ENCODE results near the gene ABAT. TPM values are rescaled to one million over a fixed set of nuclear protein-coding genes. Genes with fewer than 3 reads are reported as not detected.
A peak's percentile ranks its signal among the peaks of the same experiment; 100 is the strongest.
"Not testable (repeated sequence)": the region's sequence is repeated elsewhere in the genome, so short reads cannot be mapped to it uniquely, and the experiment has no call there.

The ABAT gene
- total RNA-seq, 1 donor from 2014 or later, result 3.8 TPM

GRCh38 chr16:8742068-8742467 is 67.7 kb downstream of the ABAT start:
- no peak for DNase-seq (ENCODE audit: low read depth)

DNA sequence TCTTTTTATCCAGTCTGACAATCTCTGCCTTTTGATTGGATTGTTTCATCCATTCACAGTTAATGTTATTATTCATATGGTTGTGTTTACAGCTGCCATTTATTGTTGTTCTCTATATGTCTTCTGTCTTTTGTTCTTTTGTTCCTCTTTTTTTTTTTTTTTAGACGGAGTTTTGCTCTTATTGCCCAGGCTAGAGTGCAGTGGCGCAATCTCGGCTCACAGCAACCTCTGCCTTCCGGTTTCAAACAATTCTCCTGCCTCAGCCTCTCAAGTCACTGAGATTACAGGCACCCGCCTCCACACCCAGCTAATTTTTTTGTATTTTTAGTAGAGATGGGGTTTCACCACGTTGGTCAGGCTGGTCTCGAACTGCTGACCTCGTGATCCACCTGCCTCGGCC is 74.5 kb downstream of the ABAT start:
- not testable (repeated sequence) for DNase-seq (ENCODE audit: low read depth)

DNA sequence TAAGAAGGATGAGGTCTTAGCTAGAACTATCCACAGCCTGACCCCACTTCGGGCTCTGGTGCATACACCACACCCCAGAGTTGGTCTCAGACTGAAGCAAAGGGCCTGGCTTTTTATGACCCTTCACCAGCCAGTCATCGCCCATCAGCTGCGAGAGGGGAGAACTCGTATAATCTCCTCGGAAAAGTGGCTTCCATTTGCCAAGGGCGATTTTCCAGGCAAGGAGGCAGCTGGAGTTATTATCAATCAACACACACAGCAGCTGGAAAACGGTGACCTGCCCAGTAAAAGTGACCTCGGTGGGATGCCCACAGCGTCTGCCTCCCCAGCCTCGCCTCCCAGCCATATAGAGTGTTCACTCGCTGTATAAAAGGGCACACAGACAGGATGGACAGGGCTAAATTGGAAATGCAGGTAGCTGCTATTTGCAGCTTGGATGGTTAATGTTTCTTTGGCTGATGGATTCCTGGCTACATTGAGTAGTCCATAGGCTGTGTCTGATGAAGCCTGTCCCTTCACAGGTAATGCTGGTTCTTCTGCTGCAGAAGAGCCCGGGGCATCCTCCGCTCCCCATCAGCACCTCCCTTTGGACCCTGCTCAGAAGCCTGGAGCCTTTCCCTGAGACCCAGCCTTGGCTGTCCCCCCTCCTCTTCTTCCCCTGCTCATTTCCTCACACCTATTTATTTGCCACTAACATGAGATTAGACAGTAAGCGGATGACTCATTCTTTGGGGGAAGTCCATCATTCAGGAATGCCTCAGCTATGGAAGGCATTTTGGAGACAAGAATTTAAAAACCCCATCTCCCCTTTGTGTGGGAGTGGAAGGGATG is 77.3 kb downstream of the ABAT start:
- DNase-seq (ENCODE audit: low read depth), result peak; percentile 90

GRCh38 chr16:8752706-8753105 is 78.3 kb downstream of the ABAT start:
- DNase-seq (ENCODE audit: low read depth), result no peak

DNA sequence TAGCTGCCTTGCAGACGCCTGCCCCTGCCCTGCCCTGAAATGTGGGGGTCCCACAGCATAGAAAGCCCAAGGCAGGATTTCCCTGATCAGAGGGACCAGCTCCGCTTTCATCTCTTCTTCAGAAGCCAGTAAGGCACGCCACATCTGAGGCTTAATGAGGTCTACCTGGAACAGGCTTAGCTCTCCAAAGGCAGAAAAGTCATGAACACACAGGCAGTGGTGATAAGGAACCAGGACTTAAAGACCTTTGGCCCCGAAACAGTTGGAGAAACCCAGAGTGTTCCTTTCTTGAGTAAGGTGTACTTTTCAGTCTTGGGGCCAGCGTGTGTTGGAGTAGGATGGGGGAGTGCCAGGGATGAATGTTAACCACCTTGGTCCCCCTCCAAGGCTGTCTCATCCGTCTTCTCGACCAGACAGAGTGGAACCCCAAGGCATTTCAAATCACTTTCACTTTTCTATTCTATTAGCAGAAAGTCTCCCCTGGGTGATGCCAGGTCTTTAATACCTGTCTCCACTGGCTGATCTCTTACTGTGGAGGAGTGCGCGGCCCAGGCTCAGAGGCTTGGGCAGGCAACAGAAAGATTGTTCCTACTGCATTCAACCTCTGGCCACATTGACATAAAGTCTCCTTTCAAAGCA is 79.1 kb downstream of the ABAT start:
- DNase-seq (ENCODE audit: low read depth), result no peak

DNA sequence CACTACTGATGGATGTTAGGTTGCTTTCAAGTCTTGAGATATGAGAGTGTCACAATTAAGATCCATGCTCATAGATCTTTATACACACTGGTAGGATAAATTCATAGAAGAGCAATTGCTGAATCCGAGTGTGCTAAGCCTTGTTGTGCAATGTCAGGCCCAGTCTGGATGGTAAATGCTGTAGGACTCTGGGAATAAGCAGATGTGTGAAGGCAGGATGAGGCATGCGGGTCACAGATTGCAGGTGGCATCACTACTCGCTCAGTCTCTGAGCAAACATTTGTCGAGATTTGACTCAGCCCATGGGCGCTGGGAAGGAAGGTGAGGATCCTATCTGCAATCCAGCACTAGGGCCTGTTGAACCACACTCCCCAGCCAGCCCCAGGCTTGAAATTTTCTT is 82.3 kb downstream of the ABAT start:
- no peak for DNase-seq (ENCODE audit: low read depth)

- no peak for DNase-seq (ENCODE audit: low read depth)
Observed at GRCh38 chr16:8758022-8758421, 83.6 kb downstream of the ABAT start.

DNA sequence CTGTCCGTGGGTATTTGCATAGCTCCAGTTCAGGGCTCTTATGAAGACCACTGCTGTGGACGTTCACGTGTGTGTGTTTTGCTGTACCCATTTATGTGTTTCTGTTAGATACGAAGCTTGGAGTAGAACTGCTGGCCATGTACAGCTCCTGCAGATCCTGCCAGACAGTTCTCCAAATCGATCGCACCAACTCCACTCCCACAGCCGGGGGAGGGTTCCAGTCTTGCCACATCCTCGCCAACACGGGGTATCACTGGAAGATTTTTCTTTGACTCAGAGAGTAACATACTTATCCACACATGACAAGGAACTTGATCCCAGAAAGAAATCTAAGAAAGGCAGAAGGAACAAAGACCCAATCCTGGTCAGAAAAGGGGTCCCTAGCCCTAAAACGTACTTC is 85.6 kb downstream of the ABAT start:
- DNase-seq (ENCODE audit: low read depth), result no peak

DNA sequence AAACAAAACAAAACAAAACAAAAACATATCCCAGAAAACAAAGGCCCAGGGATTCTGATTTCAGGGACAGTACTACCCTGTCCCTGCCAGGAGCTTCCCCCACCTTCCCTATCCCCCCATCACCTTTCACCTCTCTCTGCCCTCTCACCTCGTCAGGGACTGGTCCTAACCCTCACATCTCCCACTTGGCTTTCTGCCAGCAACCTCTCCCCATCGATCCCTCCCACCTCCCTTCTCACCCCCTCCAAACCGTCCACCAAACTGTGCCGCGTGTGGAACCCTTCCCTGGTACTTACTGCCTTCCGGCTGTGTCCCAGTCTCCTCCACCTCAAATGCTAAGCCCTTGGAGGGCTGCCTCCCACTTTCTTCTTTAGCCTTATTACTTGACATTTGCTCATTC is 86.7 kb downstream of the ABAT start:
- no peak for DNase-seq (ENCODE audit: low read depth)

DNA sequence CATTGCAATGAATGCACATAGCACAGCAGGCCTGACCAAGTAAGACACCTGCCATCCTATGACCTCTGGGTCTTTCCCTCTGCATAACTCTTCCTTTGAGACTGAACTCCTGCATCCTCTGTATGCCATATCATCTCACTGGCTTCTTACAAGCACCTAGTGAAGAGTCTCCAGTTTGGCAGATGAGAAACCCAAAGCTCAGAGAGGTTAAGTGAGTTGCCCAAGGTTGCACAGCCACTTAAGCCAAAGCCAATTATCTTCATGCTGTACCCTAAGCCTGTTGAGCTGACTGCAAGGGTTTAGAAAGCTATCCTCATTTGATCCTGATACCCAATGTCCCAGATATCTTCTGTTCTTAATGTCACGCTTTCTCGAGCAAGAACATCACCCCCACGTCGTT is 87.8 kb downstream of the ABAT start:
- no peak for DNase-seq (ENCODE audit: low read depth)

DNA sequence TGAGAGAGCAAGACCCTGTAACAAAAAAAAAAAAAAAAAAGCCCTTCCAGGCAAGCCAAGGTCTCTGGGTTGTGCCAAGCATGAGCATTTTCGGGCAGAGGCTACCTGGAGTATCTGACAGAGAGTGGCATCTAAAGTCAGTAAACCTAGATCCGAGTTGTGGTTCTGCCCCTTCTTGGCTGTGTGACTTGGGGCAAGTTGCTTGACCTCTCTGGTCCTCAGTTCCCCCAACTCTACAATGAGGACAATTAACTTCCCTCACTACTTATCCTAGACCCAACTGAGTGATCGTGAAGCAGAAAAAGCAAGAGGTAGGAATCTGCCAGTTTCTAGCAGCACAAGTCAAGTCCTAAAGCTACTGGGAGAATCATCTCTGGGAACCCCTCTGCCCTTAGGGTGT is 88.7 kb downstream of the ABAT start:
- no peak for DNase-seq (ENCODE audit: low read depth)

DNA sequence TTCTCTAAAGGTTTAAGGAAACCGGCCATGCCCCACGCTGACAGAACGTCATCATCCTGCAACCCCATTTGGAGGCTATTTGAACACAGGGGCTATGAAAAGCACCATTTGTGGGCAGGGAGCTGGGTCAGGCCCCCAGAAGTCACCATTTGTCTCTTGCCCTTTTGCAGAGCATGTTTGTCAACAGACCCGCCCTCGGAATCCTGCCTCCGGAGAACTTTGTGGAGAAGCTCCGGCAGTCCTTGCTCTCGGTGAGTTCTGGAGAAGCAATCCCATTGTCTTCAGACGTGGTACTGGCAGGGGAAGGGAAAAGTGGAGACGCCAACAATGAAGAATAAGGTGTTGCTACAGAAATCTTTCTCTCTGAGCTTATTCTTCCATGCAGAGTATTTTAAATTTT is 89.5 kb downstream of the ABAT start:
- no peak for DNase-seq (ENCODE audit: low read depth)

DNA sequence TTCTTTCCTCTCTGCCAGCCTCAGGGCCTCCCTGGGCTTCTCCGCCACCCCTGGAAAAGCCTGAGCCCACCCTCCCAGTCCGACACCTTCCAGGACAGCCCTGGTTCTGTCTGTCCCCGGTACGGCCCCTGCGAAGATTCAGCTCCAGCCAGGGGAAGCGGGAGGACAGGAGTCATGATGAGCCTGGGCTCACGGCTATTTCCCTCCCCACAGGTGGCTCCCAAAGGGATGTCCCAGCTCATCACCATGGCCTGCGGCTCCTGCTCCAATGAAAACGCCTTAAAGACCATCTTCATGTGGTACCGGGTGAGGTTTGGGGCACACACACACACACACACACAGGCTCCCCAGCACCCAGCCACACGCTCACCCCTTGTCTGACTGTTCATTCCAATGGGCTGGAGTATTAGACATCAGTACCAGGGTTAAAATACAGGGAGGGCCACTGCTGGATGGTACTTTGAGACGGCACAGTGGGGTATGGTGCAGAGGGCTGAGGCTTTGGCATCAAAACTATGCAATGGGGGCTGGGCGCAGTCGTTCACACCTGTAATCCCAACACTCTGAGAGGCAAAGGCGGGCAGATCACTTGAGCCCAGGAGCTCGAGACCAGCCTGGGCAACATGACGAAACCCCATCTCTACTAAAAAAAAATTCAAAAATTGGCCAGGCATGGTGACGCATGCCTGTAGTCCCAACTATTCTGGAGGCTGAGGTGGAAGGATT is 90.3 kb downstream of the ABAT start:
- no peak for DNase-seq (ENCODE audit: low read depth)

DNA sequence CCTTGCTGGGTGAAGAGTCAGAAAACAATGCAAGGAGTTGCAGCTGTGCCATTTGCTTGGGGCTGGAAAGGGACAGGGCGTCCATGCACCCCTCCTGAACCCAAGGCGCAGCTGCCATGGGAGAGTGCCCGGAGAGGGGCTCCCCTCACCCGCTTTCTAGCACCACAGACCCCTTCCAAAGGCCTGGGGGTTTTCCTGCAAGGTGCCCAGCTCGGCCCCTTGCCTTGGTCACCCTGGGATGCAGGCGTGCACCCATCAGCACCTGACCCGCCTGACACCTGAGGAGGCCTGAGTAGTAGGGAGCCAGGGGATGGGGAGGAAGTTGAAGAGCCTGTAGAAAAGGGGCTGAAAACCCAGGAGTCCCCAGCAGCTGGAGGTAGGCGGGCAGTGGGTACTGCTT is 92.8 kb downstream of the ABAT start:
- DNase-seq (ENCODE audit: low read depth), result no peak

GRCh38 chr16:8768283-8768682 is 93.9 kb downstream of the ABAT start:
- DNase-seq (ENCODE audit: low read depth), result no peak

GRCh38 chr16:8768692-8769091 is 94.3 kb downstream of the ABAT start:
- DNase-seq (ENCODE audit: low read depth), result no peak

DNA sequence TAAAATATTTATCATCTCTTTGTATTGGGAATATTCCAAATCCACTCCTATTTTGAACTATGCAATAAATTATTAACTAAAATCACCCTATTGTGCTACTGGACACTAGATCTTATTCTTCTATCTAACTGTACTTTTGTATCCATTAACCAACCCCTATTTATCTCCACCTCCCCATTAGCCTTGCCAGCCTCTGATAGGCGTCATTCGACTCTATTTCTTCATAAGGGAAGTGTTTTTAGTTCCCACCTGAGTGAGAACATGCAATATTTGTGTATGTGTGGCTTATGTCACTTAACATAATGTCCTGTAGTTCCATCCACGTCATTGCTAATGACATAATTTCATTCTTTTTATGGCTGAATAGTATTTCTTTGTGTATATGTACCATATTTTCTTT is 99.1 kb downstream of the ABAT start:
- no peak for DNase-seq (ENCODE audit: low read depth)

- DNase-seq (ENCODE audit: low read depth), result no peak
Observed at GRCh38 chr16:8774208-8774607, 99.8 kb downstream of the ABAT start.

- DNase-seq (ENCODE audit: low read depth), result no peak
Observed at GRCh38 chr16:8775359-8775758, 100.9 kb downstream of the ABAT start.

DNA sequence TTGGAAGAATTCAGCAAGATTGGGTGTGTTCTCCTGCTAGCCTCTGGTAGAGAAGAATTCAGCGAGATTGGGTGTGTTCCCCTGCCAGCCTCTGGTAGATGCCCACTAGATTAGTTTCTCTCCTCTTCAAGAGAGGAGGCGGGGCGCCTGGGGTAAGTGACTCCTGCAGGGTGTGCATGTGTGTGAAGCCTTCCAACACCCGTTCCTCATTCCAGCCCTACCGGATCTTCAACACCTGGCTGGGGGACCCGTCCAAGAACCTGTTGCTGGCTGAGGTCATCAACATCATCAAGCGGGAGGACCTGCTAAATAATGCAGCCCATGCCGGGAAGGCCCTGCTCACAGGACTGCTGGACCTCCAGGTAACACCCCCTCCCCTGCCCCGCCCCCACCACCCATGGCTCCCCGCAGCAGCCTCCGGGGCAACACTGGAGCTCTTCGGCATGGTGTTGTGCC is 101.7 kb downstream of the ABAT start:
- peak; percentile 6 for DNase-seq (ENCODE audit: low read depth)

DNA sequence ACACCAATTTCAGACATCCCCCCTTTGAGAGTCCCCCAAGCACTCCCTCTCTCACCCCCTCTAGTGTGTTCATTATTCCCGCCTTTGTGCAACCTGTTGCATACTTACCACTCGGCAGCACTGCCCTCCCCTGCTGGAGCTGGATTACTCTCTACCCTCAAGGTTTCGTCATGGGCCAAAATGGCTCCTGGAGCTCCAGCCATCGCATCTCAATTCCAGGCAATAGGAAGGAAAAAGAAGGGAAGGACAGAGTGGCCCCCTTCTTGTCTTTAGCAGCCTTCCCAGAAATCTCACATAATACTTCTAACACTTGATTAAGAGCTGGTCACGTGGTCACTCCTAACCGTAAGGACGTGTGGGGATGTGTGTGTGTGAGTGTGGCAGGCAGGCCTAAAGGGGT is 102.8 kb downstream of the ABAT start:
- no peak for DNase-seq (ENCODE audit: low read depth)

DNA sequence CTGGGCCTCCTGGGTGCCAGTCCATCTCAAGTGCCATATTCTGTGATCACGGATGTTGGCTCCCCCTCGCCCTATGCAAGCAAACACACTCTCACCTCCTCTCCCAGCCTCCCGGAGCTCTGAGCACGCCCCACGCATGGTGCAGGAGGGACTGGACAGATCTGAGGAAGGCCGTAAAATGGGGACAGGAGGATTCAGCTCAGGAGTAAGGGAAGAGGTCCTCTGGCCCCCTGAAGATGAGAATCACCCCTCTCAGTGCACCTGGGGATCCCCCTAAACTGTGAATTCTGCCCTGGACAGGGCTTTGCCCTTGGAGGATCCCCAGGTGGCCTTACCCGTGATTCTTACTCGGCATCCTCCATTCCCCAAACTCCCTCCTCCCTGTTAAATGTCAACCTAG is 107.4 kb downstream of the ABAT start:
- no peak for DNase-seq (ENCODE audit: low read depth)

GRCh38 chr16:8782673-8783072 is 108.3 kb downstream of the ABAT start:
- no peak for DNase-seq (ENCODE audit: low read depth)

All from renal cortical epithelial cell (primary cell).